T-cell (primary cell): Measurements from ENCODE around the gene CELF2. TPM values are rescaled to one million over a fixed set of nuclear protein-coding genes. Genes with fewer than 3 reads are reported as not detected.

Experiments
- ATAC-seq, 4 experiments: fragments of 200-7000 bp in 3 of 4; fragments of 150-1000 bp in 1 of 4; cut with Tn5 transposase; replicated peaks in 1 of 4; 1 replicate in 3 of 4; 2 replicates in 1 of 4; pipeline ENCODE4 v1.10.0; 2021; ENCODE audit warnings: moderate library complexity in 3 of 4, mild to moderate bottlenecking in 2 of 4, moderate number of reproducible peaks in 1 of 4
- CTCF ChIA-PET, 2 donors: fragments of 300-600 bp; sonication (Branson Sonifier 250); formaldehyde crosslinking; loops; one replicate each; lab custom pipeline; 2022; ENCODE audit warnings: antibody characterized with exemption in 2 of 2; lab: Charles Lee
- POLR2A ChIA-PET, 2 donors: fragments of 300-600 bp; sonication (Branson Sonifier 250); formaldehyde crosslinking; loops; one replicate each; lab custom pipeline; 2022; ENCODE audit warnings: antibody characterized with exemption in 2 of 2; lab: Charles Lee
- DNase-seq, 35 experiments: peaks; one replicate each; pipeline versions ENCODE4 v3.0.0 to v3.0.0-alpha.2; 2013 to 2023
- H3K27ac ChIP-seq: one replicate; pipeline ENCODE4 v1.5.1; 2013; ENCODE audit warnings: low read length
- H3K27me3 ChIP-seq, 2 experiments: replicated peaks in 1 of 2; 1 replicate in 1 of 2; 2 replicates in 1 of 2; pipeline versions ENCODE4 v1.6.1 to v1.7.0; 2013; ENCODE audit warnings: low read length in 1 of 2, mixed read lengths in 1 of 2; ENCODE audit not compliant: control insufficient read depth in 2 of 2, insufficient read depth in 2 of 2; ENCODE audit errors: extremely low read depth in 1 of 2
- H3K36me3 ChIP-seq, 2 donors: 1 replicate in 1 of 2; 2 replicates in 1 of 2; pipeline versions ENCODE4 v1.6.1 to v1.7.0; 2013; ENCODE audit warnings: low read length in 1 of 2; ENCODE audit not compliant: control insufficient read depth in 2 of 2, insufficient read depth in 1 of 2; ENCODE audit errors: extremely low read depth in 1 of 2
- H3K4me1 ChIP-seq, 2 experiments: 1 replicate in 1 of 2; 2 replicates in 1 of 2; pipeline versions ENCODE4 v1.6.1 to v1.7.0; 2013; ENCODE audit warnings: low read length in 2 of 2, mixed read lengths in 1 of 2; ENCODE audit not compliant: insufficient read depth in 2 of 2, control insufficient read depth in 1 of 2; ENCODE audit errors: extremely low read depth in 1 of 2
- H3K4me3 ChIP-seq, 2 donors: 1 replicate in 1 of 2; 2 replicates in 1 of 2; pipeline versions ENCODE4 v1.5.1 to v1.7.0; 2013; ENCODE audit warnings: mild to moderate bottlenecking in 2 of 2, low read length in 1 of 2, moderate library complexity in 1 of 2; ENCODE audit not compliant: control insufficient read depth in 1 of 2; ENCODE audit errors: extremely low read depth in 1 of 2
- H3K9me3 ChIP-seq: 2 replicates; pipeline ENCODE4 v1.7.0; 2013
- H3K27ac Mint-ChIP-seq, 2 donors: one replicate each; pipeline ENCODE4 v1.8.0; 2020 to 2021; ENCODE audit warnings: mild to moderate bottlenecking in 2 of 2, mixed read lengths in 2 of 2
- H3K27me3 Mint-ChIP-seq, 2 donors: one replicate each; pipeline ENCODE4 v1.8.0; 2021 to 2022; ENCODE audit warnings: mixed read lengths in 2 of 2
- H3K36me3 Mint-ChIP-seq: one replicate; pipeline ENCODE4 v1.8.0; 2021; ENCODE audit warnings: mixed read lengths
- H3K4me1 Mint-ChIP-seq, 3 donors: one replicate each; pipeline ENCODE4 v1.8.0; 2020 to 2022; ENCODE audit warnings: mixed read lengths in 3 of 3, mild to moderate bottlenecking in 1 of 3
- H3K4me3 Mint-ChIP-seq, 3 donors: one replicate each; pipeline ENCODE4 v1.8.0; 2020 to 2022; ENCODE audit warnings: mild to moderate bottlenecking in 3 of 3, mixed read lengths in 3 of 3, moderate library complexity in 3 of 3
- H3K9me3 Mint-ChIP-seq, 3 donors: one replicate each; pipeline ENCODE4 v1.8.0; 2020 to 2022; ENCODE audit warnings: mixed read lengths in 3 of 3
- WGBS: methylation state at CpG from one replicate; pipeline ENCODE4 v1.1.5; 2013; ENCODE audit warnings: missing lambda C conversion rate; ENCODE audit not compliant: insufficient coverage; 5-methylcytosine and 5-hydroxymethylcytosine counted together
- total RNA-seq, 35 experiments: library from RNA in 6 of 35; stranded (reverse) in 6 of 35; fragments of 120-200 nt in 1 of 35; gene quantifications; one replicate each; pipeline versions ENCODE4 v1.2.1 to v1.2.4 and lab custom pipeline; 2013 to 2026

CELF2 gene
- total RNA-seq, 5 donors from 2014 or later (not counting 1 experiment from before 2014, with no cell fraction given): 149 to 225 (median 166) TPM

GRCh38 chr10:11284291-11285085 is 266.8 kb downstream of the CELF2 start:
- Mint-ChIP-seq H3K4me3 (no peak overlapping the region), H3K4me1 (peaks cover 30 to 38% (median 35%) of the 10 kb centered on the region in 3 donors), H3K27me3 (no peaks in the 10 kb centered on the region), H3K27ac (no peak overlapping the region), H3K36me3 (peaks cover 52% of the 10 kb centered on the region), H3K9me3 (no peaks in the 10 kb centered on the region)
- no peak overlapping the region for H3K27ac ChIP-seq
- no peaks in the 10 kb centered on the region for H3K9me3 ChIP-seq
- H3K4me1 ChIP-seq: peaks cover 0 to 25% of the 10 kb centered on the region in 2 experiments
- WGBS: 99% methylated on average over 6 of the region's 7 CpGs
- ChIA-PET CTCF (no interaction called here), POLR2A (no interaction called here)
- no peak for DNase-seq
- H3K4me3 ChIP-seq: no peak overlapping the region
- H3K27me3 ChIP-seq: no peaks in the 10 kb centered on the region
- H3K36me3 ChIP-seq: peaks cover 33 to 90% of the 10 kb centered on the region in 2 donors
- ATAC-seq: no peak

GRCh38 chr10:11285171-11285570 is 267.5 kb downstream of the CELF2 start:
- no peak overlapping the region for H3K27ac ChIP-seq
- H3K27me3 ChIP-seq: no peaks in the 10 kb centered on the region
- Mint-ChIP-seq H3K9me3 (no peaks in the 10 kb centered on the region), H3K27me3 (no peaks in the 10 kb centered on the region), H3K4me1 (peaks cover 31 to 40% (median 32%) of the 10 kb centered on the region in 3 donors), H3K36me3 (peaks cover 54% of the 10 kb centered on the region), H3K27ac (no peak overlapping the region), H3K4me3 (no peak overlapping the region)
- ChIA-PET POLR2A (no interaction called here), CTCF (no interaction called here)
- ATAC-seq (no peak), DNase-seq (no peak)
- peaks cover 26 to 90% of the 10 kb centered on the region in 2 donors for H3K36me3 ChIP-seq
- H3K4me1 ChIP-seq: peaks cover 0 to 27% of the 10 kb centered on the region in 2 experiments
- WGBS: 100% methylated on average over 1 of the region's 4 CpGs
- no peaks in the 10 kb centered on the region for H3K9me3 ChIP-seq
- no peak overlapping the region for H3K4me3 ChIP-seq

- Mint-ChIP-seq H3K36me3 (peaks cover 48% of the 10 kb centered on the region), H3K4me3 (no peak overlapping the region), H3K27me3 (no peaks in the 10 kb centered on the region), H3K27ac (peak overlapping the region; percentile 61), H3K4me1 (peaks cover 24 to 34% (median 28%) of the 10 kb centered on the region in 3 donors), H3K9me3 (no peaks in the 10 kb centered on the region)
- Histone ChIP-seq H3K4me3 (no peak overlapping the region), H3K4me1 (peaks cover 0 to 24% of the 10 kb centered on the region in 2 experiments), H3K27ac (no peak overlapping the region), H3K36me3 (peaks cover 15 to 88% of the 10 kb centered on the region in 2 donors), H3K9me3 (no peaks in the 10 kb centered on the region), H3K27me3 (no peaks in the 10 kb centered on the region)
- DNase-seq: no peak
- ChIA-PET POLR2A (no interaction called here), CTCF (interaction anchor here in 1 of 2 donors (0.7 kb wide), 1 partner anchor 357 kb away, joined by 4 read pairs; no protein-coding TSS in a partner anchor)
- 96% methylated on average over 4 of the region's 7 CpGs for WGBS
- peak in 1 of 4 experiments; percentile 15 for ATAC-seq
Observed at GRCh38 chr10:11286261-11286852, 268.7 kb downstream of the CELF2 start.

GRCh38 chr10:11288302-11288701 is 270.6 kb downstream of the CELF2 start:
- H3K36me3 ChIP-seq: peaks cover 13 to 87% of the 10 kb centered on the region in 2 donors
- no peak overlapping the region for H3K27ac ChIP-seq
- WGBS: 89% methylated on average over 3 of the region's 13 CpGs
- Mint-ChIP-seq H3K27ac (no peak overlapping the region), H3K36me3 (peaks cover 64% of the 10 kb centered on the region), H3K9me3 (no peaks in the 10 kb centered on the region), H3K4me1 (peaks cover 31 to 34% (median 34%) of the 10 kb centered on the region in 3 donors), H3K4me3 (no peak overlapping the region), H3K27me3 (no peaks in the 10 kb centered on the region)
- peaks cover 0 to 8% of the 10 kb centered on the region in 2 experiments for H3K4me1 ChIP-seq
- ATAC-seq (no peak), DNase-seq (no peak)
- H3K4me3 ChIP-seq: no peak overlapping the region
- no peaks in the 10 kb centered on the region for H3K9me3 ChIP-seq
- ChIA-PET POLR2A (no interaction called here), CTCF (no interaction called here)
- no peaks in the 10 kb centered on the region for H3K27me3 ChIP-seq

GRCh38 chr10:11290156-11290890 is 272.7 kb downstream of the CELF2 start:
- Mint-ChIP-seq H3K9me3 (no peaks in the 10 kb centered on the region), H3K4me1 (peaks cover 39 to 46% (median 41%) of the 10 kb centered on the region in 3 donors), H3K27me3 (no peaks in the 10 kb centered on the region), H3K27ac (peak overlapping the region; percentile 46 to 48), H3K36me3 (peaks cover 80% of the 10 kb centered on the region), H3K4me3 (no peak overlapping the region)
- WGBS: 94% methylated on average over 7 of the region's 24 CpGs
- ATAC-seq: no peak
- Histone ChIP-seq H3K4me1 (peaks cover 0 to 6% of the 10 kb centered on the region in 2 experiments), H3K27me3 (no peaks in the 10 kb centered on the region), H3K27ac (no peak overlapping the region), H3K36me3 (peaks cover 18 to 93% of the 10 kb centered on the region in 2 donors), H3K4me3 (no peak overlapping the region), H3K9me3 (no peaks in the 10 kb centered on the region)
- ChIA-PET POLR2A (interaction anchor here in 1 of 2 donors (0.6 kb wide), 1 partner anchor 45 kb away, joined by 3 read pairs; no protein-coding TSS in a partner anchor), CTCF (no interaction called here)
- no peak for DNase-seq
